H9 (cell line): ENCODE measurements around the gene MND1. TPM values are rescaled to one million over a fixed set of nuclear protein-coding genes. Genes with fewer than 3 reads are reported as not detected.
A peak's percentile ranks its signal among the peaks of the same experiment; 100 is the strongest.

Experiments
- DNase-seq: peaks from one replicate; pipeline ENCODE4 v3.0.0-alpha.2; 2017
- H2AFZ ChIP-seq: one replicate; pipeline ENCODE4 v1.6.1; 2013; ENCODE audit warnings: mild to moderate bottlenecking, low read length, control low read depth, moderate library complexity
- H2AK5ac ChIP-seq: 2 replicates; pipeline ENCODE4 v1.6.1; 2013; ENCODE audit warnings: low read length, control low read depth, mixed read lengths; ENCODE audit not compliant: insufficient read length
- H2BK120ac ChIP-seq: one replicate; pipeline ENCODE4 v1.6.1; 2013; ENCODE audit warnings: low read depth, mild to moderate bottlenecking, low read length, control low read depth, inconsistent platforms; ENCODE audit not compliant: poor library complexity, severe bottlenecking
- H2BK12ac ChIP-seq: 2 replicates; pipeline ENCODE4 v1.6.1; 2013; ENCODE audit warnings: low read length, control low read depth, mixed read lengths, low read depth; ENCODE audit not compliant: insufficient read length
- H2BK15ac ChIP-seq: 2 replicates; pipeline ENCODE4 v1.6.1; 2013; ENCODE audit warnings: low read depth, low read length, control low read depth
- H2BK20ac ChIP-seq: one replicate; pipeline ENCODE4 v1.6.1; 2013; ENCODE audit warnings: low read depth, mild to moderate bottlenecking, low read length, control low read depth, inconsistent platforms; ENCODE audit not compliant: poor library complexity, severe bottlenecking
- H2BK5ac ChIP-seq: 2 replicates; pipeline ENCODE4 v1.6.1; 2013; ENCODE audit warnings: low read length, control low read depth, mixed read lengths; ENCODE audit not compliant: insufficient read length
- H3K14ac ChIP-seq: 2 replicates; pipeline ENCODE4 v1.6.1; 2013; ENCODE audit warnings: low read length, control low read depth; ENCODE audit not compliant: insufficient read depth
- H3K18ac ChIP-seq: 2 replicates; pipeline ENCODE4 v1.6.1; 2013; ENCODE audit warnings: low read depth, mild to moderate bottlenecking, mixed read lengths, low read length, control low read depth; ENCODE audit not compliant: insufficient read length
- H3K23ac ChIP-seq: 2 replicates; pipeline ENCODE4 v1.6.1; 2013; ENCODE audit warnings: low read length, control low read depth, mixed read lengths, low read depth; ENCODE audit not compliant: insufficient read length
- H3K23me2 ChIP-seq: 2 replicates; pipeline ENCODE4 v1.6.1; 2013; ENCODE audit warnings: low read depth, mild to moderate bottlenecking, mixed read lengths, low read length, control low read depth; ENCODE audit not compliant: insufficient read length, poor library complexity, severe bottlenecking
- H3K27ac ChIP-seq: 2 replicates; pipeline ENCODE4 v1.5.1; 2013; ENCODE audit warnings: low read length, control low read depth, mixed read lengths, low read depth; ENCODE audit not compliant: insufficient read length
- H3K27me3 ChIP-seq: 2 replicates; pipeline ENCODE4 v1.6.1; 2013; ENCODE audit warnings: low read length, control low read depth, inconsistent platforms; ENCODE audit not compliant: insufficient read depth
- H3K4ac ChIP-seq: 2 replicates; pipeline ENCODE4 v1.6.1; 2013; ENCODE audit warnings: low read depth, mild to moderate bottlenecking, control low read depth, inconsistent platforms, low read length, moderate library complexity
- H3K4me1 ChIP-seq: 2 replicates; pipeline ENCODE4 v1.6.1; 2013; ENCODE audit warnings: low read length, control low read depth, inconsistent platforms; ENCODE audit not compliant: insufficient read depth
- H3K4me2 ChIP-seq: 2 replicates; pipeline ENCODE4 v1.6.1; 2013; ENCODE audit warnings: low read length, control low read depth, mixed read lengths; ENCODE audit not compliant: insufficient read length, insufficient read depth
- H3K56ac ChIP-seq: 2 replicates; pipeline ENCODE4 v1.6.1; 2013; ENCODE audit warnings: low read depth, mild to moderate bottlenecking, mixed read lengths, low read length, control low read depth; ENCODE audit not compliant: insufficient read length
- H3K79me1 ChIP-seq: 2 replicates; pipeline ENCODE4 v1.6.1; 2013; ENCODE audit warnings: low read depth, mild to moderate bottlenecking, moderate library complexity, low read length, control low read depth, inconsistent platforms; ENCODE audit not compliant: insufficient read depth, poor library complexity, severe bottlenecking
- H3K79me2 ChIP-seq: 2 replicates; pipeline ENCODE4 v1.6.1; 2013; ENCODE audit warnings: low read length, control low read depth, inconsistent platforms; ENCODE audit not compliant: insufficient read depth
- H3K9ac ChIP-seq: 2 replicates; pipeline ENCODE4 v1.6.1; 2013; ENCODE audit warnings: low read length, control low read depth, mixed read lengths; ENCODE audit not compliant: insufficient read length; ENCODE audit errors: extremely low read depth
- H3K9me3 ChIP-seq: one replicate; pipeline ENCODE4 v1.6.1; 2013; ENCODE audit warnings: low read depth, low read length, inconsistent platforms; ENCODE audit not compliant: control insufficient read depth
- H3T11ph ChIP-seq: one replicate; pipeline ENCODE4 v1.6.1; 2013; ENCODE audit warnings: mild to moderate bottlenecking, low read length, control low read depth, inconsistent platforms
- H4K20me1 ChIP-seq: one replicate; pipeline ENCODE4 v1.6.1; 2013; ENCODE audit not compliant: control insufficient read depth, insufficient read length, insufficient read depth
- H4K5ac ChIP-seq: 2 replicates; pipeline ENCODE4 v1.6.1; 2013; ENCODE audit warnings: low read depth, mild to moderate bottlenecking, mixed read lengths, low read length, control low read depth; ENCODE audit not compliant: insufficient read length
- H4K8ac ChIP-seq: replicated peaks from 2 replicates; pipeline ENCODE4 v1.6.1; 2013; ENCODE audit warnings: low read length, control low read depth, mixed read lengths, low read depth; ENCODE audit not compliant: insufficient read length
- H4K91ac ChIP-seq: 2 replicates; pipeline ENCODE4 v1.6.1; 2013; ENCODE audit warnings: low read depth, mild to moderate bottlenecking, moderate library complexity, mixed read lengths, low read length, control low read depth; ENCODE audit not compliant: insufficient read length
- H3K27ac Mint-ChIP-seq, 3 experiments: 2 replicates in 2 of 3; 3 replicates in 1 of 3; pipeline ENCODE4 v1.8.0; 2020 to 2021; ENCODE audit warnings: mixed read lengths in 3 of 3, mild to moderate bottlenecking in 1 of 3, moderate library complexity in 1 of 3
- H3K27me3 Mint-ChIP-seq: 2 replicates; pipeline ENCODE4 v1.8.0; 2021; ENCODE audit warnings: low read depth, mild to moderate bottlenecking, moderate library complexity, mixed read lengths
- H3K36me3 Mint-ChIP-seq, 3 experiments: 2 replicates in 2 of 3; 3 replicates in 1 of 3; pipeline ENCODE4 v1.8.0; 2020 to 2021; ENCODE audit warnings: low read depth in 3 of 3, mixed read lengths in 3 of 3; ENCODE audit not compliant: insufficient read depth in 1 of 3
- H3K4me1 Mint-ChIP-seq, 2 experiments: 2 replicates each; pipeline ENCODE4 v1.8.0; 2020; ENCODE audit warnings: mixed read lengths in 2 of 2
- H3K4me3 Mint-ChIP-seq, 2 experiments: 2 replicates in 1 of 2; 3 replicates in 1 of 2; pipeline ENCODE4 v1.8.0; 2020 to 2021; ENCODE audit warnings: mild to moderate bottlenecking in 2 of 2, mixed read lengths in 2 of 2, moderate library complexity in 1 of 2
- H3K9me3 Mint-ChIP-seq, 2 experiments: 2 replicates in 1 of 2; 3 replicates in 1 of 2; pipeline ENCODE4 v1.8.0; 2020; ENCODE audit warnings: mild to moderate bottlenecking in 2 of 2, mixed read lengths in 2 of 2, moderate library complexity in 1 of 2
- CTCF ChIP-seq: fragments of 200-600 bp; sonication (generic); conservative IDR thresholded peaks from 3 replicates; pipeline ENCODE4 v1.8.0; 2021; ENCODE audit warnings: antibody characterized with exemption, mild to moderate bottlenecking
- WGBS: extraction: QIAGEN DNeasy Blood & Tissue Kit; methylation state at CpG from one replicate; pipeline ENCODE4 v1.1.7; 2013; ENCODE audit warnings: missing lambda C conversion rate, low lambda C conversion rate, mixed read lengths; ENCODE audit not compliant: insufficient read length; ENCODE audit errors: extremely low coverage; 5-methylcytosine and 5-hydroxymethylcytosine counted together
- total RNA-seq: library from RNA; stranded (reverse); gene quantifications from 2 replicates; pipeline ENCODE4 v1.2.1, GENCODE V29; 2021

MND1 gene
- total RNA-seq, 1 experiment from 2014 or later = 21.0 TPM

GRCh38 chr4:153385784-153386183 lies 41.3 kb downstream of the MND1 start:
- DNase-seq = no peak
- H3K9me3 ChIP-seq = no peaks in the 10 kb centered on the region
- no peak overlapping the region for H2BK12ac ChIP-seq
- H4K5ac ChIP-seq = no peak overlapping the region
- no peak for TF ChIP-seq CTCF
- no peaks in the 10 kb centered on the region for H4K20me1 ChIP-seq
- H3K9me3 Mint-ChIP-seq = no peaks in the 10 kb centered on the region
- no peak overlapping the region for H2AK5ac ChIP-seq
- no peak overlapping the region for H3K27ac ChIP-seq
- H3K4me2 ChIP-seq = no peak overlapping the region
- H3K23me2 ChIP-seq = no peaks in the 10 kb centered on the region
- no peaks in the 10 kb centered on the region for H3K79me2 ChIP-seq
- H3K36me3 Mint-ChIP-seq = peaks cover 4 to 8% (median 7%) of the 10 kb centered on the region in 3 experiments
- H3K18ac ChIP-seq = no peak overlapping the region
- no peak overlapping the region for H3K56ac ChIP-seq
- H2BK20ac ChIP-seq = no peak overlapping the region
- H3K27me3 Mint-ChIP-seq = no peaks in the 10 kb centered on the region
- no CpG with 5 or more reads among the region's 2 CpGs for WGBS
- H3K27ac Mint-ChIP-seq = peak overlapping the region in 1 of 3 experiments; percentile 29; a peak in 1 of 7 replicates
- H2BK120ac ChIP-seq = no peak overlapping the region
- no peak overlapping the region for H3K4me3 Mint-ChIP-seq
- no peaks in the 10 kb centered on the region for H3K4me1 ChIP-seq
- no peak overlapping the region for H3K14ac ChIP-seq
- H3K27me3 ChIP-seq = no peaks in the 10 kb centered on the region
- H2AFZ ChIP-seq = no peak overlapping the region
- no peak overlapping the region for H2BK5ac ChIP-seq
- no peak overlapping the region for H4K8ac ChIP-seq
- no peak overlapping the region for H3K9ac ChIP-seq
- H2BK15ac ChIP-seq = no peak overlapping the region
- no peak overlapping the region for H3T11ph ChIP-seq
- no peak overlapping the region for H4K91ac ChIP-seq
- H3K23ac ChIP-seq = no peak overlapping the region
- H3K4me1 Mint-ChIP-seq = peaks cover 0 to 5% of the 10 kb centered on the region in 2 experiments; a peak in 3 of 4 replicates
- no peaks in the 10 kb centered on the region for H3K79me1 ChIP-seq
- H3K4ac ChIP-seq = no peak overlapping the region
